Hepatocyte (in vitro differentiated cells): ENCODE data around the gene NHERF2. TPM values are rescaled to one million over a fixed set of nuclear protein-coding genes. Genes with fewer than 3 reads are reported as not detected.

Experiments used
- DNase-seq: peaks from one replicate; pipeline ENCODE4 v3.0.0-alpha.2; 2016; ENCODE audit warnings: low spot score
- H2AFZ ChIP-seq: fragments of 200-600 bp; sonication (generic); 2 replicates; pipeline ENCODE4 v1.6.0; 2016; ENCODE audit warnings: antibody characterized with exemption, mild to moderate bottlenecking
- H3K27ac ChIP-seq: fragments of 200-600 bp; sonication (generic); 2 replicates; pipeline ENCODE4 v1.5.1; 2016; ENCODE audit warnings: mild to moderate bottlenecking
- H3K27me3 ChIP-seq: fragments of 200-600 bp; sonication (generic); 2 replicates; pipeline ENCODE4 v1.6.1; 2016
- H3K36me3 ChIP-seq: fragments of 200-600 bp; sonication (generic); replicated peaks from 2 replicates; pipeline ENCODE4 v1.5.1; 2016; ENCODE audit warnings: low read depth; ENCODE audit not compliant: insufficient read depth
- H3K4me1 ChIP-seq: fragments of 200-600 bp; sonication (generic); 2 replicates; pipeline ENCODE4 v1.5.1; 2016; ENCODE audit warnings: mild to moderate bottlenecking, moderate library complexity; ENCODE audit not compliant: insufficient read depth
- H3K4me2 ChIP-seq: fragments of 200-600 bp; sonication (generic); 2 replicates; pipeline ENCODE4 v1.6.0; 2016
- H3K4me3 ChIP-seq: fragments of 200-600 bp; sonication (generic); 2 replicates; pipeline ENCODE4 v1.5.1; 2016; ENCODE audit warnings: mild to moderate bottlenecking
- H3K79me2 ChIP-seq: fragments of 200-600 bp; sonication (generic); 2 replicates; pipeline ENCODE4 v1.6.0; 2017; ENCODE audit warnings: mild to moderate bottlenecking
- H3K9me2 ChIP-seq: fragments of 200-600 bp; sonication (generic); replicated peaks from 2 replicates; pipeline ENCODE4 v1.6.0; 2017; ENCODE audit warnings: mild to moderate bottlenecking; ENCODE audit not compliant: insufficient read depth
- H3K9me3 ChIP-seq: fragments of 200-600 bp; sonication (generic); 2 replicates; pipeline ENCODE4 v1.5.1; 2016; ENCODE audit warnings: low read depth, mild to moderate bottlenecking
- H4K20me1 ChIP-seq: fragments of 200-600 bp; sonication (generic); 2 replicates; pipeline ENCODE4 v1.6.0; 2016; ENCODE audit warnings: mild to moderate bottlenecking; ENCODE audit not compliant: insufficient read depth, poor library complexity, severe bottlenecking
- CTCF ChIP-seq: fragments of 200-600 bp; sonication (generic); IDR thresholded peaks from 2 replicates; pipeline ENCODE4 v1.5.1; 2016; ENCODE audit warnings: antibody characterized with exemption, mild to moderate bottlenecking; ENCODE audit not compliant: poor library complexity
- EZH2 ChIP-seq: fragments of 200-600 bp; sonication (generic); IDR thresholded peaks from 2 replicates; pipeline ENCODE4 v1.6.1; 2016; ENCODE audit warnings: antibody characterized with exemption, mild to moderate bottlenecking, borderline replicate concordance
- EZH2phosphoT487 ChIP-seq: fragments of 200-600 bp; sonication (generic); IDR thresholded peaks from one replicate; pipeline ENCODE4 v1.6.1; 2018; ENCODE audit warnings: antibody characterized with exemption, mild to moderate bottlenecking, low read depth, moderate library complexity; ENCODE audit not compliant: unreplicated experiment, severe bottlenecking
- WGBS: methylation state at CpG from one replicate; pipeline ENCODE4 v1.1.6; 2016; ENCODE audit warnings: low lambda C conversion rate; ENCODE audit errors: missing lambda C conversion rate; 5-methylcytosine and 5-hydroxymethylcytosine counted together
- polyA plus RNA-seq: library from polyadenylated mRNA; unstranded; fragments of >200 nt; fragmentation: Nextera tagmentation; extraction: Ambion mirVana; gene quantifications from 2 replicates; pipeline ENCODE4 v1.2.1, GENCODE V29; 2016
- total RNA-seq: library from RNA; depleted of rRNA; stranded (reverse); fragments of >200 nt; gene quantifications from 2 replicates; pipeline ENCODE4 v1.2.3, GENCODE V29; 2014

Gene NHERF2
- total and polyA plus RNA-seq, 2 experiments from 2014 or later = 29.6 to 43.8 TPM

- Histone ChIP-seq H4K20me1 (peaks cover 61% of the 10 kb centered on the region), H3K36me3 (no peaks in the 10 kb centered on the region), H3K9me2 (no peaks in the 10 kb centered on the region), H3K4me2 (peak overlapping the region; percentile 86), H3K4me1 (peaks cover 30% of the 10 kb centered on the region), H2AFZ (no peak overlapping the region), H3K4me3 (no peak overlapping the region), H3K27ac (peak overlapping the region; percentile 99), H3K9me3 (no peaks in the 10 kb centered on the region), H3K27me3 (no peaks in the 10 kb centered on the region), H3K79me2 (peaks cover 66% of the 10 kb centered on the region)
- no peak for TF ChIP-seq EZH2
- TF ChIP-seq CTCF = no peak
- no peak for TF ChIP-seq EZH2phosphoT487
- no peak for DNase-seq
- WGBS = 90% methylated on average over 12 of the region's 16 CpGs
Measured at GRCh38 chr16:2007081-2007836, 19.4 kb upstream of the NHERF2 start.

GRCh38 chr16:2008009-2008526 lies 18.6 kb upstream of the NHERF2 start:
- no peak overlapping the region for H2AFZ ChIP-seq
- DNase-seq = no peak
- peak overlapping the region; percentile 93 for H3K4me3 ChIP-seq
- H4K20me1 ChIP-seq = peaks cover 57% of the 10 kb centered on the region
- H3K79me2 ChIP-seq = peaks cover 66% of the 10 kb centered on the region
- H3K36me3 ChIP-seq = no peaks in the 10 kb centered on the region
- peaks cover 30% of the 10 kb centered on the region for H3K4me1 ChIP-seq
- H3K27me3 ChIP-seq = no peaks in the 10 kb centered on the region
- no peaks in the 10 kb centered on the region for H3K9me3 ChIP-seq
- TF ChIP-seq EZH2phosphoT487 = no peak
- no peak for TF ChIP-seq EZH2
- H3K4me2 ChIP-seq = peak overlapping the region; percentile 86
- 83% methylated on average over 15 of the region's 15 CpGs for WGBS
- no peaks in the 10 kb centered on the region for H3K9me2 ChIP-seq
- peak overlapping the region; percentile 99 for H3K27ac ChIP-seq

GRCh38 chr16:2008631-2009163 lies 18.0 kb upstream of the NHERF2 start:
- peak overlapping the region; percentile 99 for H3K27ac ChIP-seq
- H3K79me2 ChIP-seq = peaks cover 60% of the 10 kb centered on the region
- H3K9me3 ChIP-seq = no peaks in the 10 kb centered on the region
- H3K4me3 ChIP-seq = peak overlapping the region; percentile 93
- no peak overlapping the region for H2AFZ ChIP-seq
- H3K4me2 ChIP-seq = peak overlapping the region; percentile 86
- H3K27me3 ChIP-seq = no peaks in the 10 kb centered on the region
- 8% methylated on average over 21 of the region's 23 CpGs for WGBS
- H3K4me1 ChIP-seq = peaks cover 30% of the 10 kb centered on the region
- no peaks in the 10 kb centered on the region for H3K36me3 ChIP-seq
- DNase-seq = no peak
- TF ChIP-seq EZH2phosphoT487 (no peak), CTCF (no peak), EZH2 (no peak)
- H3K9me2 ChIP-seq = no peaks in the 10 kb centered on the region
- peaks cover 51% of the 10 kb centered on the region for H4K20me1 ChIP-seq

- Histone ChIP-seq H3K27me3 (no peaks in the 10 kb centered on the region), H3K4me2 (peak overlapping the region; percentile 86), H3K36me3 (no peaks in the 10 kb centered on the region), H2AFZ (peak overlapping the region; percentile 49), H3K79me2 (peaks cover 57% of the 10 kb centered on the region), H3K27ac (peak overlapping the region; percentile 99), H3K9me3 (no peaks in the 10 kb centered on the region), H3K4me1 (peaks cover 27% of the 10 kb centered on the region), H4K20me1 (peaks cover 48% of the 10 kb centered on the region), H3K9me2 (no peaks in the 10 kb centered on the region), H3K4me3 (peak overlapping the region; percentile 93)
- WGBS = 1% methylated on average over 34 of the region's 55 CpGs
- TF ChIP-seq EZH2phosphoT487 = no peak
- TF ChIP-seq EZH2 = no peak
- TF ChIP-seq CTCF = no peak
- peak; percentile 53 for DNase-seq
Measured at GRCh38 chr16:2009164-2009711, 17.5 kb upstream of the NHERF2 start.
